HG03066 (cell line): ENCODE data around the gene ATF6.
"Not testable (repeated sequence)": the region's sequence is repeated elsewhere in the genome, so short reads cannot be mapped to it uniquely, and the experiment has no call there.

Experiments
- ATAC-seq: cut with Tn5 transposase; IDR thresholded peaks from one replicate; pipeline ENCODE4 v1.9.1; 2021; ENCODE audit warnings: low read depth; ENCODE audit not compliant: unreplicated experiment

Gene ATF6

DNA sequence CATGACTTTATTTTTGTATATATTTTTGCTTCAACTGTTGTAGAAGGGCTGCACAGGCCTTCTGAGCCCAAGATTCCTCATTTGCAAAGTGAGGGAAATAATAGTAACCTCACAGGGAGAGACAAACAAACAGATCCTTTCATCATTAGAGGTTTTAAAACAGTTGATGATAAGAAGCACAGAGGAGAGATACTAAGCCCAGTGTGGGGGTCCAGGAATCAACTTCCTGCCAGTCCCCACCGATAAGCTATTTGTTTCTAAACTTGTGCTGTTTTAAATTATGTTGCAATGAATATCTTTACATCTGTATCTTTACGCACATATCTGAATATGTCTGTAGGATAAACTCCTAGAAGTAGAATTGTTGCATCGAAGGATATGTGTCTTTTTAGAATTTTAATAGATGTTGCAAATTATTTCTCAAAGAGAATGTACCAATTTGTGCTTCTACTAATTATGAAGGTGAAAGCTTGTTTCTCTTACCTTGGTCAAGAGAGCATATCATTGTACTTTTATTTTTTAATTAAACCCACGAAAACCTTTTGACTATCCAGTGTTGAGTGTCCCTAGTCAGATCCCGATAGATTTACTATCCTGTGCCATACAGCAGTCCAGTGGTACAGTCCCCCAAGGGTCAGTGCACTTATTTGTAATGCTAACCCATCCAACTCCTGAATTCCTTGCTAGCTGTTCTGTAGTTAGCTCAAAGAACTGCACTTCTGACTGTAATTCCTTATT is 34.0 kb upstream of the ATF6 start:
- no peak for ATAC-seq

DNA sequence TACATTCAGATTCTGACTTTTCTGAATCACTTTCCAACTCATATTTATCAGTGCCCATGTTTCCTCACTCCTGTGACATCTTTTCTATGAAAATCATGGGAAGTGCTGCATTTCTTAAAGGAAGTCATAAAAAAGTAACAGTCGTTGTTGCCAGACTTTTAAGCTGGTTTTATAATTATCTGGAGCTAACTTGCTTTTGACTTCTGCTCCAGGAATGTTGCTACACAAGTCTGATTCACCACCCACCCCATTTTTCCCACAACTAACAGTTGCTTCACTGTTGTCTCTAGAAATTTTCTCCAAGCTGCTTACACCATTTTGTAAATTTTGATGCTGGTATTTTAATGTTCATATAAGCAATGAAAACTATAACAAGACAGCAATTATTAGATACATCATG is 32.6 kb upstream of the ATF6 start:
- no peak for ATAC-seq

DNA sequence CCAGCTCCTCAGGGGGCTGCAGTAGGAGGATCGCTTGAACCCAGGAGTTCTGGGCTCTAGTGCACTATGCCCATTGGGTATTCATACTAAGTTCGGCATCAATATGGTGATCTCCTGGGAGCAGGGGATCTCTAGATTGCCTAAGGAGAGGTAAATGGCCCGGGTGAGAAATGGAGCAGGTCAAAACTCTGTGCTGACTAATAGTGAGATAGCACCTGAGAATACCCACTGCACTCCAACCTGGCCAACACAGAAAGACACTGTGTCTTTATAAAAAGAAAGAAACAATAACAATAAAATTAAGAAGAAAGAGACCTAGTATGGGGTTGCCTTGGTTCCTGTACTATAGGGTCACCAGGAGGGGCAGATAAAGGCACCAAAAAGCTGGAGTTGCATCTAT is 30.3 kb upstream of the ATF6 start:
- no peak for ATAC-seq

DNA sequence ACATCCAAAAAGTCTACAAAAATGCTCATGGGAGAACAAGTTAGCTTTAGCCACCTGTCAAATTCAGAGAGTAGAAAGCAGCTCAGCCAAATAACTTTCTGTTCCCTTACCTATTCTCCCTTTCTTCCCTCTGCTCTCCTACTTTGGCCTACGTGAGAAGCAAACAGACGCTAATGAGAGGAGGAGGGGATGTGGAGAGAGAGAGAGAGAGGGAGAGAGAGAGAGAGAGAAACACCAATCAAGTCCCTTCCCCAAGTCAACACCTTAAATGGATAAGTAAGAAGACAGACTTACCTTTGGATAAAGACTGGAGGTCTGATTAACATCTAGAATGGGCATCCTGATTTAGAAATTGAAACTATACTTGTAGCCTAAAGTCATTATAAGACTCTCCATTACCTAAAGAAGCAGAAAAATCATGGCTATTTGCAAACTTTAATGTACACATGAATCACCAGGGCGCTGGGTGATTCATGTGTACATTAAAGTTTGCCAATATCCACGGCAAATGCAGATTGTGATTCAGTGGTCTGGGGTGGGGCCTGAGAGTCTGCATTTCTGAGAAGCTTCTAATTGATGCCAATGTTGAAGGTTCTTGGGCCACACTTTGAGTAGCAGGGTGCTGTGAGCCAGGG is 29.7 kb upstream of the ATF6 start:
- ATAC-seq, result no peak

DNA sequence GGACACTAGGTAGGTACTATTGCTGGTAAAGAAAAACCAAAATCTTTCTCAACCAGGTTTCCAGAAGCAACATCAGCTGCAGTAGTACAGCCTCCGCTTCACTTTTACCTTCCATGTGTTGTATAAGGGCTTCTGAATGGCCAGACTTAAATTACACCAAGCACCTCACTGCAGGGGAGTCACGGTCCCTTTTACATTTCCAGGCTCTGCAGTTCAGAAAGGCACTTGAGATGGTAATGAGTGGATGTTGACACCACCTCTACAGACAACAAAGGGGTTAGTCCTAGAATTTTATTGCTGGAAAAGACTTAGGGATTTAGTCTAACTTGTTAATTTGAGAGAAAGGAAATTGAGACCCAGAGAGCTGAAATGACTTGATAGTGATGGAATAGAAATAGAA is 28.5 kb upstream of the ATF6 start:
- ATAC-seq, result no peak

DNA sequence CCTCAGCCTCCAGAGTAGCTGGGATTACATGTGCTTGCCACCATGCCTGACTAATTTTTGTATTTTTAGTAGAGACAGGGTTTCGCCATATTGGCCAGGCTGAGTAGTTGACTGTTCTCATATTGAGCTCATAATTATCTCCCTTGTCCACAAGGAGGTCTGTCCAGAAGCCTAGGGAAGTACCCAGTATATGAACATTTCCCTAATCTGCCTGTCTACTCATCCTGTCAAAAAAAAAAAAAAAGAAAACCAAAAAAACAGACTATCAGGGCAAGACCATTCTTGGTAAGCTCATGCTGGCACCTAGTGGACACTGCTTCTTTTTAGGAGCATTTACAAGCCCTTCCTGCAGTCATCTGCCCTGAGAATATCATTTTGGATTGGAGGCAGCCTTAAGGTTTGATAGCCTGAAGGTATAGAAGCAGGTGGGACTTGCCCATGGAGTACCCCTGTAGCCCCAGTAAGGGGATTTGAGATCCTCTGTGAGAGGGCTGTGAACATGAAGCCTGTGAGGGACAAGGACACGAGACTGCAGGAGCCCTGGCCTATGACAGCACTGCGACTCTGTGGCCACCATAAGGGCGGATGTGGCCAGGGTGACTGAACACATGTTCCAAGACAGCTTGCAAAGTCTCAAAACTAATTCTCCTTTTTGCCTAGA is 27.4 kb upstream of the ATF6 start:
- peak; percentile 63 for ATAC-seq

DNA sequence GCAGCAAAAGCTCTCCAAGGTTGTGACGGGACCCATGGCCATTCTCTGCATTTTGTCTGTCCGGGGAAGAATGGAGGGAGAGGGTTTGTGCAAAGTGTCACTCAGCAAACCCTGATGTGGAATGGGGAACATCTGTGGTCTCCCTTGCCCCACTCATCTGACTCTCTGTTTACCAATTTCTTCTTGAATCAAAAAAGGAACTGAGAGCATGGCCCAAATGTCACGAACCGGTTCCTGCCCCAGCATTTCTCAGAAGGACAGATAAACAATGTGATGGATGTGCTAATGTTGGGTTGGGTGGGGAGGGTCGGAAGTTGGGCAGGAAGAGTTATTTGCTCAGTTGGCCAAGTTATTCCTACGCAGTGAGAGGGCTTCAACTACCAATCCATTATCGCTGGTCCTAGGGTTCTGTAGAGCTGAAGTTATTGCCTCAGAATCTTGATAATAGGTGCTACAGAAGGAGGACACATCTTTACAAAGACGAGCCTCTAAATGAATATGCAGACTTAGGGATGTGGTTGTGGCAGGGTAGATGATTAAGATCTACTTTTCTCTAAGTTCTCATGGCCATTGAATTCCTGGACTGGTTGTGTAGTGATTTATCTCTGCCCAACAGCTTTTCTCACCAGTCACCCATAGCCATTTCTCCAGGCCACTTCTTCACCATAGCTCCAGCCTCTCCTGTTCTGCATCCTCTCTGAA is 26.1 kb upstream of the ATF6 start:
- ATAC-seq, result no peak

DNA sequence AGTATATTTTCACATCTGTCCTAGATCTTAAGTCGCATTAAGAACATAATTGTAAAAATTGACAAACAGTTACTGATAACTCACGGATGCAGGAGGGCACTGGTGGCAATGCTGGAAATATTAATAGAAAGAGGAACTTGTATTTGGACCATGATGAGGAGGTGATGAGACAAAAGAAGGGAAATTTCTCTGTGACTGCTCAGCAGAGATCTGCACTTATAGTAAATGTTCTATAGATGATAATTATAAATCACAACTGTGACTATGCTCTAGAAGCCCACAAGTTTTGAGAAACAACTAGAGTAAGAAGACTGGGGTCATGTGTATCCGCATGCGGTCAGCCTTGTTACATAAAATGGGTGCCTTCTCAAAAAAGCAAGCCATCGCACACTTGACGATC is 25.2 kb upstream of the ATF6 start:
- ATAC-seq, result no peak

DNA sequence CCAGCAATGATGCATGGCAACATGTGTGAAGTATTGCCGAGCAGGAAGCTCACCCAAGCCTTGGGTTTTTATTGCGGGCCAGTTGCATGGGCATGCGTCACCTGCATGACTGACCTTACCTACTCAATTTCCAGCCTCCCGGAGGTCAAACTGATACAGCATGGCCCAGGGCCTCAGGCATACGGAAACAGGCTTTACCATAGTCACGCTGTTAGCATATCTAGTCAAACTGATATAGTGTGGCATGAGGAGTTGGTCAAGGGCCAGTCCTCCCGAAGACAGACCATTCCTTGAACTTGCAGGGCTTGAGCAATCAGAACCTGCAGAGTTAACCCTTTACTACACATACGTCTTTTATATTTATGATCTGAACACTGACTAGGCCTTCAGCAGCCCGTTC is 22.9 kb upstream of the ATF6 start:
- no peak for ATAC-seq

DNA sequence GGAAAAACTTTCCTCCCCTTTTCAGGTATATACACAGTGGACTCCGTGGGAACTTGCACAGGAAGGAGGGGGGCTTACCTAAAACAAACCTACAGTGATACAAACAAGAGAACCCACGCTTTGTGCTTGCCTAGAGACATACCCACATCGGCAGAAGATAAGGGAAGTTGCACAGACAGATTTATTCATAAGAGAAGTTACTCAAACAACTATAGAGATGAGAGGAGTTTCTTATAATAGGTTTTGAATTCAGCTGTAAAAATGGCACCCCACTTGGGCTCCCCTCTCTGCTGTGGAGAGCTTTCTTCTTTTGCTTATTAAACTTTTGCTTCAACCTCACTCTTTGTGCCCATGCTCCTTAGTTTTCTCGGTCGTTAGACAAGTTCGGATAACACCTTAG is 18.3 kb upstream of the ATF6 start:
- no peak for ATAC-seq

DNA sequence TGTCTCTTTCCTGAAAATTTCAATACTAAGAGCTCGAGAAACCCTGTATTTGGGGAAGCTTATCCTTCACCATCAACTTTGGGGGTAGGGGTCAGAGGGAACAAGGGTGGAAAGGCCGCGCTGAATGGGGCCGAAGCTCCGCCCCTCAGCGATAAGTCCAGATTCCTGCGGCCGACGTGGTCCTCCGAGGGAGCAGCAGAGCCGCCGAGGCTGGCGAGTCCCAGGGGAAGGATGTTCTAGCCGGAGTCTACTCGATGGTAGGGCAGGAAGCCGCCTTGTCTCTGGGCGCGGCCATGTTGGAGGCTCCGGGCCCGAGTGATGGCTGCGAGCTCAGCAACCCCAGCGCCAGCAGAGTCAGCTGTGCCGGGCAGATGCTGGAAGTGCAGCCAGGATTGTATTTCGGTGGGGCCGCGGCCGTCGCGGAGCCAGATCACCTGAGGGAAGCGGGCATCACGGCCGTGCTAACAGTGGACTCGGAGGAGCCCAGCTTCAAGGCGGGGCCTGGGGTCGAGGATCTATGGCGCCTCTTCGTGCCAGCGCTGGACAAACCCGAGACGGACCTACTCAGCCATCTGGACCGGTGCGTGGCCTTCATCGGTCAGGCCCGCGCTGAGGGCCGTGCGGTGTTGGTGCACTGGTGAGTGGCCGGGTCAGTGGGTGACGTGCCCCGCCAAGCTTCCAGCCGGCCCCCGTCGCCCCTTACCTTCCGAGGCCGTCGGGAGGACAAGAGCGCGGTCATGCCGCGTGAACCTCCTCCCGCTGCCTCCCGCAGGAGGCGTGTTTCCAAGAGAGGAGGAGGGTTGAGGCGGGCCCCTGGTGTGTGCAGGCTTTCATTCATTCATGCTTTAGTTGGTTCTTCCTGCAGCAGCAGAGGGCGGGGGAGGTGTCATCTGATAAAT is 16.4 kb upstream of the ATF6 start, which contains the start of gene DUSP12:
DUSP12 (plus strand) TSS at position 278 of the 899 bp plus-strand sequence; CDS start at position 294, 16 bp downstream.
- peak; percentile 93 for ATAC-seq

DNA sequence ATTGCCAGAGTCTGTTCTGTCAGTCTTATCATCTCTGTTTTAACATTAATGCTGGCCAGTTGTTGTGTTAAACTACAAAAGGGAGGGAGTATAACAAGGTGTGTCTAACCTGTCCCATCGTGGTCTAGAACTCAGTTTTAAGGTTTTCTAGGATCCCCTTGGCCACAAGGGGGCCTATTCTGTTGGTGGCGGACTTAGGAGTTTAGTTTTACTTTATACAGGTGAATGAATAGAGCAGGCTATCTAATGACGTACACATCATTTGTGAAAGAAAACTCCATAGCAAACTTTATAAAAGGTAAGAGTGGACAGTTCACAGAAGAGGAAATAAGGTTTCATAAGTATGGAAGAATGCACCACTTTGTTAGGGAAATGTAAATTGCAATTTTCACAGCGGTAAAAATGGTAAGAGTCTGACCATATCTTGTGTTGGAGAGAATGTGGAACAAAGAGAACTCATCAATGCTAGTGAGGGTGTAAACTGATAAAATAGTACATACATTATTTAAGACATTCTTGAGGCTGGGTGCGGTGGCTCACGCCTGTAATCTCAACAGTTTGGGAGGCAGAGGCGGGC is 2.5 kb upstream of the ATF6 start:
- ATAC-seq, result no peak

DNA sequence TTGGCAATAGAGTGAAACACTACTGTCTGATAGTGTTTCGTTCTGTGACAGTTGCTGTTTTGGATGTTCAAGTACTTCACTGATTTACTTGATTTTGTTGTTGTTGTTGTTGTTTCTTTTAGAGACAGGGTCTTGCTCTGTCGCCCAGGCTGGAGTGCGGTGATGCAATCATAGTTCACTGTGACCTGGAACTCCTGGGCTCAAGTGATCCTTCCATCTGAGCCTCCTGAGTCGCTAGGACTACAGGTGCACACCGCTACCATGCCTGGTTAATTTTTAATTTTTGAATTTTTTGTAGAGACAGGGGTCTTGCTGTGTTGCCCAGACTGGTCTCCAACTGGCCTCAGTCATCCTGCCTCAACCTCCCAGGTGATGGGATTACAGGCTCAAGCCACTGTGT is 2.3 kb downstream of the ATF6 start:
- ATAC-seq, result no peak

DNA sequence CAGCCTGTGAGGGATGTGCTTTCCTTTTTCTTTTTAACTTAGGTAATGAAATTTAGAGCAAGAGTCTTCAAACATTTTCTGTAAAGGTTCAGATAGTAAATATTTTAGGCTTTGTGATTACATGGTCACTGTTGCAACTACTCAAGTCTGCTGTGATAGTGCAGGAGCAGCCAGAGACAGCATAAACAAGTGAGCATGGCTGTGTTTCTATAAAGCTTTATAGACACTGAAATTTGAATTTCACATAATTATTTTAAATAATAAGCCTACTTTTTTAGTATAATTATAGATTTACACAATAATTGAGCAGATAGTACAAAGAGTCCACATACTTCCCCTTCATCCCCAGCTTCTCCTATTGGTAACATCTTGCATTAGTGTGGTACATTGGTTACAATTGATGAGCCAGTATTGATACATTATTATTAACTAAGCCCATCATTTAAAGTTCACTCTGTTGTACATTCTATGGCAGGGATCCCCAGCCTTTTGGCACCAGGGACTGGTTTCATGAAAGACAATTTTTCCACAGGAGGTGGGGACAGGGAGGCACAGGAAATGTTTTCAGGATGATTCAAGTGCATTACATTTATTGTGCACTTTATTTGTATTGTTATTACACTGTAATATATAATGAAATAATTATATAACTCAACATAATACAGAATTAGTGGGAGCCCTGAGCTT is 3.0 kb downstream of the ATF6 start:
- no peak for ATAC-seq

DNA sequence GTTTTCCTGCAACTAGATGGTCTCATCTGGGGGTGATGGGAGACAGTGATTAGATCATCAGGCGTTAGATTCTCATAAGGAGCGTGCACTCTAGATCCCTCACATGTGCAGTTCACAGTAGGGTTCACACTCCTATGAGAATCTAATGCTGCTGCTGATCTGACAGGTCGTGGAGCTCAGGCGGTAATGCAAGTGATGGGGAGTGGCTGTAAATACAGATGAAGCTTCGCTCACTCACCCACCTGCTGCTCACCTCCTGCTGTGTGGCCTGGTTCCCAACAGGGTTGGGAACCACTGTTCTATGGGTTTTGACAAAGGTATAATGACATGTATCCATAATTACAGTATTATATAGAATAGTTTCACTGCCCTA is 3.5 kb downstream of the ATF6 start:
- not testable (repeated sequence) for ATAC-seq

DNA sequence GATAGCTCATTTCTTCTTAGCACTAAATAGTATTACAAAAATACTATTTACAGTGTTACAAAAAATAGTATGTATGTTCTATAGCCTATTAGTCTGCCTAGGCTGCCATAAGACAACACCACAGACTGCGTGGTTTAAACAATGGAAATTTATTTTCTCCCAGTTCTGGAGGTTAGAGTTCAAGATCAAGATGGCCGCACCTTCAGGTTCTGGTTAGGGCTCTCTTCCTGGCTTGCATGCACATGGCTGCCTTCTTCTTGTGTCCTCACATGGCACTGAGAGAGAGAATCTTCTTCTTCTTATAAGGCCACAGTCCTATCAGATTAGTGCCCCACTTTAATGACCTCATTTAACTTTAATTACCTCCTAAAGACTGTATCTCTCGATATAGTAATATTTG is 4.1 kb downstream of the ATF6 start:
- no peak for ATAC-seq

DNA sequence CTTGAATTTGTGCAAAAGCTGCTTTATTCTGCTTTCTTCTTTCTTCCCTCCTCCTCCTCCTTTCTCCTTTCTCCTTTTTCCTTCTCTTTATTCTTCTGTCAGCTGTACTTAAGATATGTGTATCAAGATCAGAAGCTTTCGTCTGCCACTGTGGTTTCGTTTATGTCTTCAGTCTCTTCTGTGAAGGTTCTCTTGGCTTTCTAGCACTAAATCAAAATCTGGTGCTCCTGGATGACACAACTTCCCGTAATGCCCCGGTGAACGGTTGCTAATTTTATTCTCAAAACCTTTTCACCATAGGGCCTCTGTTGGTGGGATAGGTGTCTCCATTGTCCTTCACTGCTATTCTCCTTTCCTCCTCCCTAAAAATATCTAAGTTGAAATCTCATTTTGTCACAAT is 5.0 kb downstream of the ATF6 start:
- ATAC-seq, result no peak

DNA sequence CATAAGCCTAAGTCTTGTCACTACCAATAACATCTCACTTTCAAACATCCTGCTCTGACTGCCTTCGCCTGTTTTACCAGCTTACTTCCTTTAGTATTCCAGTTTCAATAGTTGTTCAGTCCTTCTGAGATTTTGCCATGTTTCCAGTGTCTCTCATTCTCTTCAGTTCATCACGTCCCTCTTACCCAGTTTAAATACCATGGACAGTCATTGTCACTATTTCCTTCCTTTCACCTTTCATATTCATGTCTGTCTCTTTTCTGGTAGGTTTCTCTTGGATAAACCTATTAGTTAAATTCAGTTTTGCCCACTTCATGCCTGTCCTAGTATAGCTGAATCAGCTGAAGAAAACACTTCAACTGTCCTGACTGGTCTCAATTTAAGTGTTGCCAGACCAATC is 5.9 kb downstream of the ATF6 start:
- ATAC-seq, result no peak

DNA sequence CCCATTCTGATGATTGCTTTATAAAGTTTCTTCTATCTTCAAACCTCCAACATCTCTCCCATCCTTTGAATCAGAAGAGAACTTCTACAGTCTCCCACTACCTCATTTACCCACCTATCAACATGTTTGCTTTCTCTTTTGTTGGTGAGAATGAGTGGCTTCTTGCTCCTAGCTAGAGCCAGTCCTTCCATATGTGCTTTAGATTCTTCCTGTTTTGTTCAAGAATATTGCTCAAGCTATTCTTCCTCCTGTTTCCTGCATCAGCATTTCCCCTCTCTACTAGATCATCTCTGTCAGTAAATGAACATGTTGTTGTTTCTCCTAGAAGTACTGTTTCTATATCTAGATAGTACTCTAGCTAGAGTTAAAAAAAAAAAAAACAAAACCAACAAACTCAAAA is 6.3 kb downstream of the ATF6 start:
- ATAC-seq, result no peak
